Sigmoid colon (tissue), 7 donors: ENCODE results near the gene TBC1D13. TPM values are rescaled to one million over a fixed set of nuclear protein-coding genes. Genes with fewer than 3 reads are reported as not detected.
"Not testable (repeated sequence)": the region's sequence is repeated elsewhere in the genome, so short reads cannot be mapped to it uniquely, and the experiment has no call there.

Experiments
- DNase-seq: peaks from one replicate; pipeline ENCODE4 v3.0.0-alpha.2; 2019
- H3K27ac ChIP-seq, 4 donors: fragments of 200-600 bp; sonication (generic); one replicate each; pipeline ENCODE4 v1.5.1; 2016 to 2019; ENCODE audit warnings: mild to moderate bottlenecking in 1 of 4
- H3K27me3 ChIP-seq, 3 donors: fragments of 200-600 bp; sonication (generic); one replicate each; pipeline ENCODE4 v1.5.1; 2019; ENCODE audit warnings: mild to moderate bottlenecking in 1 of 3
- H3K36me3 ChIP-seq, 4 donors: fragments of 200-600 bp; sonication (generic); one replicate each; pipeline ENCODE4 v1.5.1; 2016 to 2019
- H3K4me1 ChIP-seq, 4 donors: fragments of 200-600 bp; sonication (generic); one replicate each; pipeline ENCODE4 v1.5.1; 2017 to 2019
- H3K4me3 ChIP-seq, 4 donors: fragments of 200-600 bp; sonication (generic); one replicate each; pipeline ENCODE4 v1.5.1; 2017 to 2019; ENCODE audit warnings: mild to moderate bottlenecking in 2 of 4, moderate library complexity in 1 of 4
- H3K9me3 ChIP-seq, 4 donors: fragments of 200-600 bp in 3 of 4; sonication (generic) in 3 of 4; one replicate each; pipeline versions ENCODE4 v1.5.1 to v1.6.1; 2013 to 2019
- CTCF ChIP-seq, 4 experiments: fragments of 450-650 bp in 3 of 4; fragments of 200-600 bp in 1 of 4; IDR thresholded peaks; one replicate each; pipeline ENCODE4 v1.5.1; 2016 to 2019; ENCODE audit warnings: antibody characterized with exemption in 4 of 4, mild to moderate bottlenecking in 3 of 4, moderate library complexity in 2 of 4
- EP300 ChIP-seq, 4 donors: sonication (generic); formaldehyde crosslinking; IDR thresholded peaks; one replicate each; pipeline ENCODE4 v1.6.1; 2017; ENCODE audit warnings: antibody characterized with exemption in 4 of 4
- POLR2A ChIP-seq, 2 donors: fragments of 450-650 bp; IDR thresholded peaks; one replicate each; pipeline ENCODE4 v1.6.1; 2016; ENCODE audit warnings: antibody characterized with exemption in 2 of 2, mild to moderate bottlenecking in 2 of 2, moderate library complexity in 2 of 2
- POLR2AphosphoS5 ChIP-seq, 4 donors: sonication (generic); formaldehyde crosslinking; IDR thresholded peaks; one replicate each; pipeline ENCODE4 v1.6.1; 2017; ENCODE audit warnings: antibody characterized with exemption in 4 of 4
- WGBS, 2 donors: extraction: QIAGEN DNeasy Blood & Tissue Kit; methylation state at CpG; one replicate each; pipeline ENCODE4 v1.1.7; 2013; 5-methylcytosine and 5-hydroxymethylcytosine counted together
- intact Hi-C: fragments of 100-400 bp; cut with DNase I; formaldehyde crosslinking; loops from one replicate; pipeline ENCODE4 v1.15.1; 2023
- polyA plus RNA-seq, 3 donors: library from polyadenylated mRNA; stranded (reverse); fragments of 200-250 nt; gene quantifications; one replicate each; pipeline ENCODE4 v1.2.3, GENCODE V29; 2013
- total RNA-seq, 4 donors: library from RNA; depleted of rRNA; stranded (reverse); fragments of >200 nt; gene quantifications; one replicate each; pipeline ENCODE4 v1.1.0, GENCODE V29; 2016
- donor health status: healthy with polysubstance abuse.
- donor health status: Bipolar disorder and iron deficiency.
- donor health status: healthy.

The TBC1D13 gene
- total and polyA plus RNA-seq, 7 donors = 9.0 to 25.8 (median 14.3) TPM

DNA sequence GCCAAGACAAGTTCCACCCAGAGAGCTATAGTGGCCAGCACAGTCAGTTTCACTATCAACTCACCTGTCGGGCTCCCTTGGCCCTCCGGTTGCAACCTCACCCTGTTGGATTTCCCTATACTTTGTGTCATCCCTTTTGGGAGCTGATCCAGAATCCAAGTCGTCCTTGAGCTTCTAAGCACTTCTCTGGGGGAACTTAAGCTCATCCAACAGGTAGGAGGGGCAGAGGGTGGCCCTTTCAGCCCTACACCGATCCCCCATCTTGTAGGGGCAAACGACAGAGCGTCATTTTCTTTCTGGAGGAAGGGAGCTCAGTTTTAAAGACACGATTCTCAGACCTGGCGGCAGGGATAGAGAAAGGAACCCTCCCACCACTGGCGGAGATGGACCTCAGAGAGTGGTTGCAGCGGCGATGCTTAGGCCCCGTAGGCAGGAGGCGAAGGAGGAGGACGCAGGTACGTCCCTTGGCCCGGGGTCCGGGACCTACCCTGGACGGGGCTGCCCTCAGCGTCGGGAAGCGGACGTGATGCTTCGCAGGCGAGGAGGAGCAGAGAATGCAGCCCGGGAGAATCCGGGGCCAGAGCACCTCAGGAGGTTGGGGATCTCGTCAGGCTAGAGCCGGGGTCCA, 15.8 kb upstream of the TBC1D13 start:
- peak overlapping the region; percentile 83 to 96 (median 91) for H3K27ac ChIP-seq
- no peaks in the 10 kb centered on the region for H3K27me3 ChIP-seq
- no peak for TF ChIP-seq CTCF (IDR thresholded peaks at IDR 0.05)
- no peak for TF ChIP-seq POLR2AphosphoS5 (IDR thresholded peaks at IDR 0.05)
- TF ChIP-seq POLR2A (IDR thresholded peaks at IDR 0.05) = no peak
- no peak for TF ChIP-seq EP300 (IDR thresholded peaks at IDR 0.05)
- intact Hi-C loops = loop anchor here (1.0 to 2.0 kb wide), 2 partner anchors 16 to 46 kb away; partner anchors contain the start of genes TBC1D13 and ZDHHC12
- H3K4me3 ChIP-seq = peak overlapping the region; percentile 95 to 99 (median 98)
- H3K4me1 ChIP-seq = peaks cover 0 to 31% (median 19%) of the 10 kb centered on the region in 4 donors
- H3K9me3 ChIP-seq = no peaks in the 10 kb centered on the region
- WGBS, 2 donors = 1% methylated on average over 28 of the region's 28 CpGs
- no peak for DNase-seq
- H3K36me3 ChIP-seq = peaks cover 0 to 7% (median 0%) of the 10 kb centered on the region in 4 donors

DNA sequence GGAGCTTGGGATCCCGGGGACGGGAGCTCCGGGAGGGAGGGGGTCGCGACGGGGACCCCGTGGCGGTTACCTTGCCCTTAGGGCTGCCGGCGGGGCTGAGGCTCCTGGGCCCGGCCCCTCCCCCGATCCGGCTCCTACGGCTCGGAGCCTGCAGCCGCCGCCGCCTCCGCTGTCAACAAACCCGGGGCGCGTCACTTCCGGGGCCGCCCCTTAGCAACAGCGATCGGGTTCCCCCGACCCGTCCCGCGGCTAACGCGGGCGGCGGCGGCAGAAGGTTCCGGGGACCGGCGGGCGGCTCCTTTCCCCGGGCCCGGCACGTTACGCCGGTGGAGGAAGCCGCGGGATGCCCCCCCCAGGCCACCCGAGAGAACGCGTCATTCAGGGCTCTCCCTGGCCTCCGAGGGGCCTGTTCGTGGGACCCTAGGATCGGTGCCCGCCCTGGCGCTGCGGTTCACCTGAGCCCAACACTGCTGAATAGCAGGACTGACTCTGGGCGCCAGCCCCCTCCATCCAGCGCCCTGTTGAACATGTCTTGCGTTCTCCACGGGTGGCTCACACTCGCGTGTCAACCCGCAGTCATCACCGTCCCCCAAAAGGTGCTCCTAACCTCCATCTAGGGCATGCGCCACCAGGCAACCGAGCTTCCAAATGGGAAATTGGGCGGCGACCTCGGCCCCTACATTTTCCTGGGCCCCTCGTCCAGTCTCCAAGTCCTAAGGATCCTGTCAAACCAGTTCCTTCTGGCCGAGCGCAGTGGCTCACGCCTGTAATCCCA, 15.1 kb upstream of the TBC1D13 start, which contains the start of gene ZER1:
ZER1 (minus strand) TSS at position 183 of the 775 bp plus-strand sequence. CDS start 16,362 bp downstream, outside the sequence.
- WGBS, 2 donors = 1% methylated on average over 72 of the region's 72 CpGs
- intact Hi-C loops = loop anchor here (1.0 to 2.0 kb wide), 2 partner anchors 15 to 47 kb away; partner anchors contain the start of genes TBC1D13 and ZDHHC12

GRCh38 chr9:128773049-128773448, 14.0 kb upstream of the TBC1D13 start:
- intact Hi-C loops = no loop called here

More for the DNA sequence above, 15.1 kb upstream of the TBC1D13 start, which contains the start of gene ZER1:
- peak; percentile 96 for DNase-seq
- Histone ChIP-seq H3K9me3 (no peaks in the 10 kb centered on the region), H3K27me3 (no peaks in the 10 kb centered on the region), H3K27ac (peak within 1 kb of the TSS; percentile 83 to 96 (median 91)), H3K36me3 (peaks cover 0 to 7% (median 0%) of the 10 kb centered on the region in 4 donors), H3K4me3 (peak within 1 kb of the TSS; percentile 95 to 99 (median 98)), H3K4me1 (peaks cover 0 to 31% (median 19%) of the 10 kb centered on the region in 4 donors)
- TF ChIP-seq CTCF (IDR thresholded peaks at IDR 0.05) = no peak
- TF ChIP-seq POLR2AphosphoS5 (IDR thresholded peaks at IDR 0.05) = peak; percentile 76 to 92 (median 89)
- peak; percentile 57 to 80 for TF ChIP-seq POLR2A (IDR thresholded peaks at IDR 0.05)
- TF ChIP-seq EP300 (IDR thresholded peaks at IDR 0.05) = peak in 2 of 4 donors; percentile 16 to 23

DNA sequence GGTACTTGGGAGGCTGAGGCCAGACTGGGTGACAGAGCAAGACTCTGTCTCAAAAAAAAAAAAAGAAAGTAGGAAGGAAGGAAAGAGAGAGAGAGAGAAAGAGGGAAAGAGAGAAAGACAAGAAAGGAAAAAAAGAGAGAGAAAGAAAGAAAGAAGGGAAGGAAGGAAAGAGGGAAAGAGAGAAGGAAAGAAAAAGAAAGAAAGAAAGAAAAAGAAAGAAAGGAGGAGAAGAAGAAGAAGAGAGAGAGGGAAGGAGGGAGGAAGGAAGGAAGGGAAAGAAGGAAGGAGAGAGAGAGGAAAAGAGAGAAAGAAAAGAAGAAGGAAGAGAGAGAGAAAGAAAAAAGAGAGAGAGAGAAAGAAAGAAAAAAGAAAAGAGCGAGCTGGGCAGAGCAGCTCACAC, 12.2 kb upstream of the TBC1D13 start:
- no peak overlapping the region for H3K27ac ChIP-seq
- TF ChIP-seq EP300 (IDR thresholded peaks at IDR 0.05) (no peak), CTCF (IDR thresholded peaks at IDR 0.05) (no peak), POLR2A (IDR thresholded peaks at IDR 0.05) (no peak), POLR2AphosphoS5 (IDR thresholded peaks at IDR 0.05) (no peak)
- intact Hi-C loops = no loop called here
- H3K36me3 ChIP-seq = no peaks in the 10 kb centered on the region
- 92 to 95% methylated on average over 1 of the region's 1 CpG for WGBS, 2 donors
- no peak for DNase-seq
- peaks cover 0 to 24% (median 15%) of the 10 kb centered on the region in 4 donors for H3K4me1 ChIP-seq
- no peaks in the 10 kb centered on the region for H3K27me3 ChIP-seq
- H3K4me3 ChIP-seq = no peak overlapping the region
- H3K9me3 ChIP-seq = no peaks in the 10 kb centered on the region

More at GRCh38 chr9:128773049-128773448, 14.0 kb upstream of the TBC1D13 start:
- no peak overlapping the region for H3K4me3 ChIP-seq
- peaks cover 0 to 31% (median 19%) of the 10 kb centered on the region in 4 donors for H3K4me1 ChIP-seq
- H3K27ac ChIP-seq = peak overlapping the region in 1 of 4 donors; percentile 93
- TF ChIP-seq EP300 (IDR thresholded peaks at IDR 0.05) (no peak), POLR2A (IDR thresholded peaks at IDR 0.05) (no peak), POLR2AphosphoS5 (IDR thresholded peaks at IDR 0.05) (no peak), CTCF (IDR thresholded peaks at IDR 0.05) (no peak)
- 68 to 94% methylated on average over 5 of the region's 5 CpGs for WGBS, 2 donors
- H3K9me3 ChIP-seq = no peaks in the 10 kb centered on the region
- no peaks in the 10 kb centered on the region for H3K27me3 ChIP-seq
- peaks cover 0 to 1% (median 0%) of the 10 kb centered on the region in 4 donors for H3K36me3 ChIP-seq
- DNase-seq = no peak

DNA sequence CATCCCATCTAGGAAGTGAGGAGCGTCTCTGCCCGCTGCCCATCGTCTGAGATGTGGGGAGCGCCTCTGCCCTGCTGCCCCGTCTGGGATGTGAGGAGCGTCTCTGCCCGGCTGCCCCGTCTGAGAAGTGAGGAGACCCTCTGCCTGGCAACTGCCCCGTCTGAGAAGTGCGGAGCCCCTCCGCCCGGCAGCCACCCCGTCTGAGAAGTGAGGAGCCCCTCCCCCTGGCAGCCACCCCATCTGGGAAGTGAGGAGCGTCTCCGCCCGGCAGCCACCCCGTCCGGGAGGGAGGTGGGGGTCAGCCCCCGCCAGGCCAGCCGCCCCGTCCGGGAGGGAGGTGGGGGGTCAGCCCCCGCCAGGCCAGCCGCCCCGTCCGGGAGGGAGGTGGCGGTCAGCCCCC, 7.0 kb upstream of the TBC1D13 start:
- H3K9me3 ChIP-seq, H3K27me3 ChIP-seq, intact Hi-C loops, H3K4me1 ChIP-seq, H3K27ac ChIP-seq, DNase-seq, H3K36me3 ChIP-seq, H3K4me3 ChIP-seq: not testable (repeated sequence)
- WGBS, 2 donors = 92 to 96% methylated on average over 27 of the region's 27 CpGs
